Hepatocyte (in vitro differentiated cells): ENCODE data around the gene SCAMP2. TPM values are rescaled to one million over a fixed set of nuclear protein-coding genes. Genes with fewer than 3 reads are reported as not detected.

Experiments used
- DNase-seq: peaks from one replicate; pipeline ENCODE4 v3.0.0-alpha.2; 2016; ENCODE audit warnings: low spot score
- H2AFZ ChIP-seq: fragments of 200-600 bp; sonication (generic); 2 replicates; pipeline ENCODE4 v1.6.0; 2016; ENCODE audit warnings: antibody characterized with exemption, mild to moderate bottlenecking
- H3K27ac ChIP-seq: fragments of 200-600 bp; sonication (generic); 2 replicates; pipeline ENCODE4 v1.5.1; 2016; ENCODE audit warnings: mild to moderate bottlenecking
- H3K27me3 ChIP-seq: fragments of 200-600 bp; sonication (generic); 2 replicates; pipeline ENCODE4 v1.6.1; 2016
- H3K36me3 ChIP-seq: fragments of 200-600 bp; sonication (generic); replicated peaks from 2 replicates; pipeline ENCODE4 v1.5.1; 2016; ENCODE audit warnings: low read depth; ENCODE audit not compliant: insufficient read depth
- H3K4me1 ChIP-seq: fragments of 200-600 bp; sonication (generic); 2 replicates; pipeline ENCODE4 v1.5.1; 2016; ENCODE audit warnings: mild to moderate bottlenecking, moderate library complexity; ENCODE audit not compliant: insufficient read depth
- H3K4me2 ChIP-seq: fragments of 200-600 bp; sonication (generic); 2 replicates; pipeline ENCODE4 v1.6.0; 2016
- H3K4me3 ChIP-seq: fragments of 200-600 bp; sonication (generic); 2 replicates; pipeline ENCODE4 v1.5.1; 2016; ENCODE audit warnings: mild to moderate bottlenecking
- H3K79me2 ChIP-seq: fragments of 200-600 bp; sonication (generic); 2 replicates; pipeline ENCODE4 v1.6.0; 2017; ENCODE audit warnings: mild to moderate bottlenecking
- H3K9me2 ChIP-seq: fragments of 200-600 bp; sonication (generic); replicated peaks from 2 replicates; pipeline ENCODE4 v1.6.0; 2017; ENCODE audit warnings: mild to moderate bottlenecking; ENCODE audit not compliant: insufficient read depth
- H3K9me3 ChIP-seq: fragments of 200-600 bp; sonication (generic); 2 replicates; pipeline ENCODE4 v1.5.1; 2016; ENCODE audit warnings: low read depth, mild to moderate bottlenecking
- H4K20me1 ChIP-seq: fragments of 200-600 bp; sonication (generic); 2 replicates; pipeline ENCODE4 v1.6.0; 2016; ENCODE audit warnings: mild to moderate bottlenecking; ENCODE audit not compliant: insufficient read depth, poor library complexity, severe bottlenecking
- EZH2 ChIP-seq: fragments of 200-600 bp; sonication (generic); IDR thresholded peaks from 2 replicates; pipeline ENCODE4 v1.6.1; 2016; ENCODE audit warnings: antibody characterized with exemption, mild to moderate bottlenecking, borderline replicate concordance
- EZH2phosphoT487 ChIP-seq: fragments of 200-600 bp; sonication (generic); IDR thresholded peaks from one replicate; pipeline ENCODE4 v1.6.1; 2018; ENCODE audit warnings: antibody characterized with exemption, mild to moderate bottlenecking, low read depth, moderate library complexity; ENCODE audit not compliant: unreplicated experiment, severe bottlenecking
- WGBS: methylation state at CpG from one replicate; pipeline ENCODE4 v1.1.6; 2016; ENCODE audit warnings: low lambda C conversion rate; ENCODE audit errors: missing lambda C conversion rate; 5-methylcytosine and 5-hydroxymethylcytosine counted together
- polyA plus RNA-seq: library from polyadenylated mRNA; unstranded; fragments of >200 nt; fragmentation: Nextera tagmentation; extraction: Ambion mirVana; gene quantifications from 2 replicates; pipeline ENCODE4 v1.2.1, GENCODE V29; 2016
- total RNA-seq: library from RNA; depleted of rRNA; stranded (reverse); fragments of >200 nt; gene quantifications from 2 replicates; pipeline ENCODE4 v1.2.3, GENCODE V29; 2014
- TF ChIP-seq, protein P1 (sequence below): fragments of 200-600 bp; sonication (generic); IDR thresholded peaks from 2 replicates; pipeline ENCODE4 v1.5.1; 2016; ENCODE audit warnings: antibody characterized with exemption, mild to moderate bottlenecking; ENCODE audit not compliant: poor library complexity

SCAMP2 gene
- total and polyA plus RNA-seq, 2 experiments from 2014 or later = 64.0 to 130 TPM

GRCh38 chr15:74850393-74850792, 22.8 kb downstream of the SCAMP2 start:
- Histone ChIP-seq H3K79me2 (peaks cover 12% of the 10 kb centered on the region), H3K4me2 (no peak overlapping the region), H4K20me1 (no peaks in the 10 kb centered on the region), H3K9me3 (no peaks in the 10 kb centered on the region), H3K4me3 (no peak overlapping the region), H2AFZ (no peak overlapping the region), H3K9me2 (no peaks in the 10 kb centered on the region), H3K36me3 (no peaks in the 10 kb centered on the region), H3K27ac (no peak overlapping the region), H3K27me3 (no peaks in the 10 kb centered on the region), H3K4me1 (no peaks in the 10 kb centered on the region)
- WGBS = 75% methylated on average over 4 of the region's 4 CpGs
- DNase-seq = no peak
- TF ChIP-seq EZH2phosphoT487 (no peak), EZH2 (no peak)
- TF ChIP-seq, protein P1, sequence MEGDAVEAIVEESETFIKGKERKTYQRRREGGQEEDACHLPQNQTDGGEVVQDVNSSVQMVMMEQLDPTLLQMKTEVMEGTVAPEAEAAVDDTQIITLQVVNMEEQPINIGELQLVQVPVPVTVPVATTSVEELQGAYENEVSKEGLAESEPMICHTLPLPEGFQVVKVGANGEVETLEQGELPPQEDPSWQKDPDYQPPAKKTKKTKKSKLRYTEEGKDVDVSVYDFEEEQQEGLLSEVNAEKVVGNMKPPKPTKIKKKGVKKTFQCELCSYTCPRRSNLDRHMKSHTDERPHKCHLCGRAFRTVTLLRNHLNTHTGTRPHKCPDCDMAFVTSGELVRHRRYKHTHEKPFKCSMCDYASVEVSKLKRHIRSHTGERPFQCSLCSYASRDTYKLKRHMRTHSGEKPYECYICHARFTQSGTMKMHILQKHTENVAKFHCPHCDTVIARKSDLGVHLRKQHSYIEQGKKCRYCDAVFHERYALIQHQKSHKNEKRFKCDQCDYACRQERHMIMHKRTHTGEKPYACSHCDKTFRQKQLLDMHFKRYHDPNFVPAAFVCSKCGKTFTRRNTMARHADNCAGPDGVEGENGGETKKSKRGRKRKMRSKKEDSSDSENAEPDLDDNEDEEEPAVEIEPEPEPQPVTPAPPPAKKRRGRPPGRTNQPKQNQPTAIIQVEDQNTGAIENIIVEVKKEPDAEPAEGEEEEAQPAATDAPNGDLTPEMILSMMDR = no peak

DNA sequence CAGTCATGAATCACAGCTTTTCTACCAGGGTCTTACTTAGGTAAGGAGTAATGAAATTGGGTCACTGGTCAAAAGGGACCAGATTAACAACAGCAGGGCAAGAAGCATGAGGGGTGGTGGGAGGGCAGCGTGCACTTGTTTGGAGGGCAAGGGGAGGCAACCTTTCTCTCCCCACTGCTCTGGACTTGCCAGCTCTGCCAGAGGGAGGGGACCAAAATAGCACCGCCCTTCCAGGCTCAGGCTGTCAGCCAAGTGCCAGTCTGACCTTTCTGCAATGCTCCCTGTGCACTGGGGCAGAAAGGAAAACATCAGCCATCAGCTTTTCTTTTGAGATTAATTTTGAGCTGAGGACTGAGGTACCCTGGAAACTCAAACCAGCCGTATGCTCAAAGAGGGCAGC, 25.7 kb downstream of the SCAMP2 start:
- Histone ChIP-seq H3K4me1 (peaks cover 10% of the 10 kb centered on the region), H2AFZ (no peak overlapping the region), H3K9me3 (no peaks in the 10 kb centered on the region), H3K79me2 (no peaks in the 10 kb centered on the region), H3K4me3 (no peak overlapping the region), H3K4me2 (no peak overlapping the region), H3K27me3 (no peaks in the 10 kb centered on the region), H3K36me3 (no peaks in the 10 kb centered on the region), H3K9me2 (no peaks in the 10 kb centered on the region), H3K27ac (no peak overlapping the region), H4K20me1 (no peaks in the 10 kb centered on the region)
- no peak for DNase-seq
- WGBS = 94% methylated on average over 3 of the region's 3 CpGs
- TF ChIP-seq EZH2phosphoT487 (no peak), EZH2 (no peak)
- TF ChIP-seq, protein P1 = no peak

DNA sequence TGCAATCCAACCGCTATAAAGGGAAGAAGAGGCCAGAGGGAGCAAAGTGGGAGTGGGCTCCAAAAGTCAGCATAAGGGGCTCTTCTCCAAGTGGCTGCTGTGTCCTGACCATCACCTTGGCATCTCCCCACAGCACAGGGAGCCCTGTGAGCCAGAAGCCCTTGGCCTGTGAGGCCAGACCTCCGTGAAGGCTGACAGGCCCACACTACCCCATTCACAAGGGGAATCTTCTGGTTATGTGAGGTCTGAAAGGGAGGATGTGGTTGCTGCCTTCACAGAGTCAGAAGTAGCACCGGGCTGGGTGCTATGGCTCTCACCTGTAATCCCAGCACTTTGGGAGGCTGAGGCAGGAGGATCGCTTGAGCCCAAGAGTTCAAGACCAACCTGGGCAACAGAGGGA, 27.6 kb downstream of the SCAMP2 start:
- Histone ChIP-seq H3K36me3 (no peaks in the 10 kb centered on the region), H3K4me1 (peaks cover 19% of the 10 kb centered on the region), H2AFZ (no peak overlapping the region), H3K4me2 (no peak overlapping the region), H3K4me3 (no peak overlapping the region), H3K9me3 (no peaks in the 10 kb centered on the region), H4K20me1 (peaks cover 6% of the 10 kb centered on the region), H3K9me2 (no peaks in the 10 kb centered on the region), H3K27ac (no peak overlapping the region), H3K79me2 (no peaks in the 10 kb centered on the region), H3K27me3 (no peaks in the 10 kb centered on the region)
- WGBS = 92% methylated on average over 4 of the region's 4 CpGs
- TF ChIP-seq EZH2phosphoT487 (no peak), EZH2 (no peak)
- TF ChIP-seq, protein P1 = no peak
- no peak for DNase-seq

GRCh38 chr15:74845208-74845568, 28.0 kb downstream of the SCAMP2 start:
- WGBS = 93% methylated on average over 5 of the region's 5 CpGs
- TF ChIP-seq EZH2 (no peak), EZH2phosphoT487 (no peak)
- TF ChIP-seq, protein P1 = no peak
- no peak overlapping the region for H2AFZ ChIP-seq
- H4K20me1 ChIP-seq = peaks cover 6% of the 10 kb centered on the region
- DNase-seq = no peak
- H3K9me2 ChIP-seq = no peaks in the 10 kb centered on the region
- H3K27ac ChIP-seq = no peak overlapping the region
- no peak overlapping the region for H3K4me2 ChIP-seq
- no peaks in the 10 kb centered on the region for H3K27me3 ChIP-seq
- peaks cover 19% of the 10 kb centered on the region for H3K4me1 ChIP-seq
- H3K79me2 ChIP-seq = no peaks in the 10 kb centered on the region
- H3K9me3 ChIP-seq = no peaks in the 10 kb centered on the region
- H3K36me3 ChIP-seq = no peaks in the 10 kb centered on the region
- H3K4me3 ChIP-seq = no peak overlapping the region
